HG03439 (cell line): ENCODE data around the gene ACVR2B.

ENCODE experiments used
- ATAC-seq: cut with Tn5 transposase; IDR thresholded peaks from one replicate; pipeline ENCODE4 v1.9.1; 2021; ENCODE audit warnings: mild to moderate bottlenecking, moderate library complexity; ENCODE audit not compliant: unreplicated experiment

ACVR2B gene

DNA sequence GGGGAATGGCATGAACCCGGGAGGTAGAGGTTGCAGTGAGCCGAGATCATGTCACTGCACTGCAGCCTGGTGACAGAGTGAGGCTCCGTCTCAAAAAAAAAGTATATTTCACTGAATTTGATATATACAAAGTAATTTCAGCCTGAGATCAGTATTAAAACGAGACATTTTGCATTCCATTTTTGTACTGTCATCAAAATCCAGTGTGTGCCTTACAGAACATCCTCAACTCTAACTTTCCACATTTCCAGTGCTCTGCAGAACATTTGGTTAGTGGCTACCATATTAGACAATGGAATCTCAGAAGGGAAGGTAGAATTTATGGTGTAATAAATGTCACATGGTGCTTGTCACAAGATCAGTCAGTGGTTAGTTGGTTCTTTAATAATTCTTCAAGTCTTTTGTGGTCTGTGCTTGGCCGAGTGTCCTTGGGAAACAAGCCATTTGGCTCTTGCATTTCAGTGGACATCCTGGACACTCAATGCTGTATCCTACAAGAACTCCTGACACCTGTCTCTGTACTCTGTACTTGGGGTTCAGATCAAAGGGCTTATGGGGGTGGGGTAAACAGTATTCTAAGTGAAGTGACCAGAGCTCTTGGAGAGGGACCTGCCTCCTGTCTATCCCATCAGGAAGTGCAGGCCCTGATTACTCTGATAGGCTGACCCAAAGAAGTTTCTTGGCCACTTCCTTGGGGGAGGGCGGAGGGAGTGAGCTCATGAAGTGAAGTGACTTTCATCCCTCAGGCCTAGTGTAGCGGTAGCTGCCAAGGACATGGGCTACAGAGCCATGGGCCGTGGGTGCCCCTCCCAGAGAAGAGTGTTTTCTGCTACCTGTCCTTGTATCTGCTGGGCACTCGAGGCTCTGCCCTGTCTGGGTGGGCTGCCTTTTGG, 3.7 kb downstream of the ACVR2B start:
- ATAC-seq: no peak

GRCh38 chr3:38458796-38459498, 5.3 kb downstream of the ACVR2B start:
- ATAC-seq: no peak

- ATAC-seq: no peak
Measured at GRCh38 chr3:38459499-38460048, 5.9 kb downstream of the ACVR2B start.

DNA sequence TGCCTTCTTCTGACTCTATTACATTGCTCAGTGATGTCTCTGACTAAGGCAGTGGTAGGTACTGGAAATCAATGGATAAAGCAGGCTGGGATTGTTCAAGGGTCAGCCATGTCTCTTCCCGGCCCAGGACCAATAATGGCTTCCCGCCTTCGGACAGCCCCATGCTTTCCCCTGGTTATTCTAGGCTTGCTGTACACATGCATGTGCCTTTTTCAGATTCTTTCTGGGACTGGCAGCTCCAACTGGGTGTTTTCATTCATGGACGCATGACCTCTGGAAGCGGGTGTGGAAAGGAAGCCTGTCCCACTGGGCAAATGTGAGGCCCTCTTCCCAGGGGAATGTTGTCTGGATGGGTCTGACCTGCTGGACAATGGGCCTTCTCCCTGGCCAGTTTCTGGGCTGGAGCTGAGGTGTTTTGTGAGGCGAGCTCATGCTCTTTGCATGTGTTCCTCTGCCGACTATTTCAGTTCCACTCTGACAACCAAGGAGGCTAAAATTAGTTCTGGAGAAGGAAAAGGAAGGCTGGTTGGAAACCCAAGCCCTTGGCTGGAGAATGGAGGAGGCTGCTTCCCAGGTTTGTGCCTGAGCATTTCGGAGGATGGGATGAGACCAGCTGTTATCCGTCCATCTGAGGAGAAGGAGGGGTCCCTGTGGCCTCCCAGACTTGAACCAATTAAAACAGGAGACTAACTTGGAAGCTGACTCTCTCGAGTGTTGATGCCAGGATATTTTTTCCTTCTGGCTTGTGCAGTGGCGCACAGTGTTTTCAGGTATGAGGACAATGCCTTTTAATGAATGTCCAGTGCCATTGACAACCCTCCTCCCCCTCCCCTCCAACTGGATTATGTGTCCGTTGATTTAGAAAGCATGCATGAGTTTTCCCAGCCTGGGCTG, 6.9 kb downstream of the ACVR2B start:
- no peak for ATAC-seq

- ATAC-seq: no peak
Measured at GRCh38 chr3:38465588-38466154, 12.0 kb downstream of the ACVR2B start.

DNA sequence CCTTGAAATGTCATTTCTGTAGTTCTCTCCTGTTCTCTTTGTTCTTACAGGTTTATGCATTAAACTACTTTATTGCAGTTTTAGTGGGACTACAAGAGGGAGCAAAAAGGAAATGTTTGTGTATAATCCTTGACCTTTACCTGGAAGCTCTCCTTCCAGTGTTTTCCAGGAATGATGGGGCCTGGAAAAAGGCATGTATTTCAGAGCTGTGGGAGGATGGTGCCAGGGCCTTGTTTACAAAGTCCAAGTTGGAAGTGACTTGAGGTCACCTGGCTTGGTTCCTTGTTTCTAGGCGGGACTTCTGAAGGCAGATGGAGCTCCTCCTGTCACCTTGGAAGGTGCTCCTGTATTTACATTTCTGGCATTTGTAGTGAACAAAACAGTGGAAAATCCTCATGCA, 15.1 kb downstream of the ACVR2B start:
- ATAC-seq: no peak

- ATAC-seq: no peak
Measured at GRCh38 chr3:38469852-38470251, 16.2 kb downstream of the ACVR2B start.

- ATAC-seq: no peak
Measured at GRCh38 chr3:38471260-38471857, 17.7 kb downstream of the ACVR2B start.

DNA sequence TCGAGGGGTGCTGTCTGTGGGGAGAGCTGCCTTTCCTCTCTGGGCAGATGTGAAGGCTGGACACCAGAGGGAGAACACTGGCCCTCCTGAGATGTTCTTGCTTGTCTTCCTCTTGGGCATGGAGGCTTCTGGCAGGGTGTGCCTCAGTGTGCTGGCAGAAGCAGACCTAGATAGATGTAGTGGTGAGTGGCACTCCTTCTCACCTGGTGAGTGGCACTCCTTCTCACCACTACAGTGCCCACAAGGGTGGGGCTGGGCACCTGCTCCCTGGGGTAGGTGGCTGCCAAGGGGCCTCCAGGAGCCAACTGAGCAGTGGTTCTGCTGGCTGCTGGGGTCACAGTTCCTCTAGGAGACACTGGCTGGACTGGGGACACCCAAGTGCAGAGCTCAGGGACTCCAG, 18.7 kb downstream of the ACVR2B start:
- no peak for ATAC-seq

GRCh38 chr3:38473229-38473628, 19.5 kb downstream of the ACVR2B start:
- ATAC-seq: no peak

GRCh38 chr3:38474928-38475605, 21.4 kb downstream of the ACVR2B start:
- no peak for ATAC-seq

DNA sequence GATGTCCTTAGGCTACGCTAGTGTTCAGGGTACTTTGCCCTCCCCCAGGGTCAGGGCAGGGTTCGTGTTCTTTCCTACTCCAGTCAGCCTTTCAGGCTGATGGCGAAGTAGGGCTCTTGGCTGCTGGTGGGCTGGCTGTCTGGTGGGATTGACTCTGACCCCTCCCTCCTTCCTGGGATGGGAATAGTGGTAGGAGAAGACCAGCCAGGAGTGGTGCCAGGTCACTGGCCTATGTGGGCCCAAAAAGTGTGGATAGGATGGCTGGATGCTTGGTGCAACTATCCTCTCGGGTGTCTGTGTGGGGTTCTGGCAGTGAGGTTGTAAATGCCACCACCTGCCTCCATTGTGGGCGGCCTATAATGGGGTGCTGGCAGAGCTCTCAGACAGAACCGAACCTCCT, 22.0 kb downstream of the ACVR2B start:
- ATAC-seq: no peak

DNA sequence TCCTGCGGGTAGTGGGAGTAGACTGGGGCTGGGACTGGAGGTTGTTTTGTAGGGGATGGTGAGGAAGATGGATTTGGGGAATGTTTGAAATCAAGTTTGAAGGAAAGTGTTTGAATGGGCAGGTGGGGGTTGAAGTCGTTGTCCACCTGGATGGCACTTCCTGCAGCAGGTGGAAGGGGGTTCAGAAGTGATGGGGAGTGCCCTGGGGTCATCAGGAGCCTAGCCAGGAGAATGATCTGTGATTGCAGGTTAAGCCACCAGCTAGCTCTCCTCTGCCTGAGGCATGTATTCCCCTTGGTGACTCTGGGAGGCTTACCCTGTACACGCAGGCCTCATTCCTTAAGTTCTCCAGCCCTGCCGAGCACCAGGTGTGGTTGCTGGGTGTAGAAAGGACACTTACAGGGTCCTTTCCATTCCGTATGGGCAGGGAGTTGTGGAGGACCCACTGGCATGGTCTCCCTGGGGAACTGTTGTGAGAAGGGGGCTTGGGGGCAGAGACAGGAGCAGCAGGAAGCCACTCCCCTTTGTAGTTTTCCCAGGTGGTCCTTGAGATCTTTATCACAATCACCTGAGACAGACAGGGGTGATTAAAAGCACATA, 22.6 kb downstream of the ACVR2B start:
- ATAC-seq: no peak

DNA sequence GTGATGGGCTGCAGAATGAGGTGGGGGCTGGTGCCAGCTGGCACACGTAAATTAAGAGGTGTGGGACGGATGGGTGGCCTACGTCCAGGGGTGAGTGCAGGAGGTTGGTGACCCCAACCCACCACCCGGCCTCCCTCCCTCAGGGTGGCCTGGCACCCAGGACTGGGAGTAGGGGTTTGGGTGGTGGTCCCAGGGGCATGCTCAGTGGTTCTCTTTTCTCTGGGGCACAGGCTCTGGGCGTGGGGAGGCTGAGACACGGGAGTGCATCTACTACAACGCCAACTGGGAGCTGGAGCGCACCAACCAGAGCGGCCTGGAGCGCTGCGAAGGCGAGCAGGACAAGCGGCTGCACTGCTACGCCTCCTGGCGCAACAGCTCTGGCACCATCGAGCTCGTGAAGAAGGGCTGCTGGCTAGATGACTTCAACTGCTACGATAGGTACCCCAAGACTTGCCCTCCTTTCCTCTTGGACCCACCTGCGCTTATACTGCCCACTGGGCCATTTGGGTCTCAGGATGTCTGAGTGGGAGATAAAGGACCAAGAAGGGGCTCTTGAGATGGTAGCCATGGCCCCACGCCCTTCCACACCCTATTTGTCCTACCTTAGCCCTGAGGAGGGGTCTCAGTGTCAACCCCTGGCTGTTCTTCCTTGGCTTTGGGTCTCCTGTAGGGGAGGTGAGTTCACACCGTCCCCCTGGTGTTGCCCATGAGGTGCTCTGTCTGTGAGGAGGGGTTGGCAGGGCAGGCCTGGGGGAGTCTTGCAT, 23.5 kb downstream of the ACVR2B start:
- ATAC-seq: no peak

- no peak for ATAC-seq
Measured at GRCh38 chr3:38477839-38478450, 24.3 kb downstream of the ACVR2B start.

- no peak for ATAC-seq
Measured at GRCh38 chr3:38478901-38479300, 25.2 kb downstream of the ACVR2B start.

DNA sequence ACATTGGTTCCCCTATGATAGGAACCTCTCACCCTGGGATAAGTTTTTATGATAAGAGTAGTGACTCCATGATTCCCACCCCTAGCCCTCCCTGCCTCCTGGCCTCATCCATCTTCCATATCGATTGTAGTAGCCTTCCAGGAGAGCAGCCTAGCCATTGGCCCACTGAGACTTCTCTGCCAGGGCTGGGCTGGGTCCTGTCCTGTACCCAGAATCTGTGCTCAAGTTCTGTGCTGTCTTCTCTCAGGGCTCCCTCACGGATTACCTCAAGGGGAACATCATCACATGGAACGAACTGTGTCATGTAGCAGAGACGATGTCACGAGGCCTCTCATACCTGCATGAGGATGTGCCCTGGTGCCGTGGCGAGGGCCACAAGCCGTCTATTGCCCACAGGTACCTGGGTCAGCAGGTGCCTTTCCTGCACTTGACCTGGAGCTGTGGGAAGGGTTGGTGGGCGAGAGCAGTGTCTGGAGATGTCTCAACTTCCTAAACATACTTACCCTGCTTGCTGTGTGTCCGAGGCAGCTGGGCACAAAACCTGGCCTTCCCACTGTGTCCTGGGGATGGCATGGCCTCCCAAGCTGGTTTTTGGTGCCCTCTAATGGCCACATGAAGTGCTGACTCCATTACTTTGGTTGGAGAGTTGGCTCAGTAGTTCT, 25.9 kb downstream of the ACVR2B start:
- ATAC-seq: peak; percentile 58

DNA sequence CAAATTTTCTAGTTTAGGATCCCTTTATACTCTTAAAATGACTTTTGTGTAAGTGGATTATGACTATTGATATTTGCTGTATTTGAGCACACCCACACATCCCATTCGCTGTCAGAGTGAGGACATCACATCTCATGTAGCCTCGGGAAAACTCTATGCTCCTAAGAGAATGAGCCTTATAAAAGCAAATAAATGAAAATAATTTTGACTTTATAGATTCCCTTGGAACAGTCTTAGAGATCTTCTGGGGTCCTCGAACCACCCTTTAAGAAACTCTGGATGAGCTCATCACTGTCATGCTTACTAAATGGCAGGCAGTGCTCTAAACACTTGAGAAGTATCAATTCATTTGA, 26.4 kb downstream of the ACVR2B start:
- no peak for ATAC-seq
